Stimulated activated naive B cell treated with anti-CD40 and anti-IgM and Interleukin-4, amounts not matched to agents 10 μg/mL and 1 μg/mL and 100 μg/mL, for 72 hours (primary cell): ENCODE data around the gene TRPC1.
"Not testable (repeated sequence)": the region's sequence is repeated elsewhere in the genome, so short reads cannot be mapped to it uniquely, and the experiment has no call there.

Source experiments
- ATAC-seq, 2 donors: fragments of 150-1000 bp; cut with Tn5 transposase; replicated peaks; 2 replicates each; pipeline ENCODE4 v1.10.0; 2021; ENCODE audit warnings: moderate library complexity in 1 of 2
- DNase-seq: peaks from one replicate; pipeline ENCODE4 v3.0.0; 2021
- H3K27ac Mint-ChIP-seq: one replicate; pipeline ENCODE4 v1.8.0; 2022; ENCODE audit warnings: mild to moderate bottlenecking, mixed read lengths
- H3K27me3 Mint-ChIP-seq, 2 donors: one replicate each; pipeline ENCODE4 v1.8.0; 2022; ENCODE audit warnings: mixed read lengths in 2 of 2
- H3K36me3 Mint-ChIP-seq, 2 donors: one replicate each; pipeline ENCODE4 v1.8.0; 2022; ENCODE audit warnings: mixed read lengths in 2 of 2, mild to moderate bottlenecking in 1 of 2
- H3K4me1 Mint-ChIP-seq, 2 donors: one replicate each; pipeline ENCODE4 v1.8.0; 2022; ENCODE audit warnings: mixed read lengths in 2 of 2, mild to moderate bottlenecking in 1 of 2
- H3K4me3 Mint-ChIP-seq, 2 donors: one replicate each; pipeline ENCODE4 v1.8.0; 2022; ENCODE audit warnings: mild to moderate bottlenecking in 2 of 2, mixed read lengths in 2 of 2, moderate library complexity in 1 of 2
- H3K9me3 Mint-ChIP-seq, 2 donors: one replicate each; pipeline ENCODE4 v1.8.0; 2022; ENCODE audit warnings: mixed read lengths in 2 of 2, mild to moderate bottlenecking in 1 of 2

The TRPC1 gene

GRCh38 chr3:142725357-142725739 is 1.5 kb downstream of the TRPC1 start:
- peaks cover 3 to 8% of the 10 kb centered on the region in 2 donors for H3K9me3 Mint-ChIP-seq
- peaks cover 7 to 8% of the 10 kb centered on the region in 2 donors for H3K4me1 Mint-ChIP-seq
- peaks cover 32 to 33% of the 10 kb centered on the region in 2 donors for H3K27me3 Mint-ChIP-seq
- peak overlapping the region; percentile 29 to 98 for H3K4me3 Mint-ChIP-seq
- no peak overlapping the region for H3K27ac Mint-ChIP-seq
- no peak for DNase-seq
- ATAC-seq, result no peak
- peaks cover 0 to 2% of the 10 kb centered on the region in 2 donors for H3K36me3 Mint-ChIP-seq

GRCh38 chr3:142726017-142726416 is 2.2 kb downstream of the TRPC1 start:
- Mint-ChIP-seq H3K36me3 (peaks cover 0 to 2% of the 10 kb centered on the region in 2 donors), H3K27me3 (peaks cover 26 to 27% of the 10 kb centered on the region in 2 donors), H3K4me1 (peaks cover 7 to 8% of the 10 kb centered on the region in 2 donors), H3K4me3 (no peak overlapping the region), H3K9me3 (peaks cover 3 to 8% of the 10 kb centered on the region in 2 donors), H3K27ac (no peak overlapping the region)
- ATAC-seq (no peak), DNase-seq (no peak)

- H3K27ac Mint-ChIP-seq, result no peak overlapping the region
- H3K27me3 Mint-ChIP-seq, result no peaks in the 10 kb centered on the region
- ATAC-seq (no peak), DNase-seq (no peak)
- H3K4me1 Mint-ChIP-seq, result no peaks in the 10 kb centered on the region
- H3K4me3 Mint-ChIP-seq, result no peak overlapping the region
- H3K36me3 Mint-ChIP-seq, result no peaks in the 10 kb centered on the region
- H3K9me3 Mint-ChIP-seq, result no peaks in the 10 kb centered on the region
These were observed 8.2 kb downstream of the TRPC1 start for GRCh38 chr3:142732066-142732465.

GRCh38 chr3:142734834-142735233 is 11.0 kb downstream of the TRPC1 start:
- H3K4me3 Mint-ChIP-seq, result no peak overlapping the region
- no peak overlapping the region for H3K27ac Mint-ChIP-seq
- H3K9me3 Mint-ChIP-seq, result no peaks in the 10 kb centered on the region
- H3K4me1 Mint-ChIP-seq, result no peaks in the 10 kb centered on the region
- DNase-seq, result no peak
- no peaks in the 10 kb centered on the region for H3K36me3 Mint-ChIP-seq
- H3K27me3 Mint-ChIP-seq, result no peaks in the 10 kb centered on the region
- no peak for ATAC-seq

GRCh38 chr3:142735462-142735861 is 11.6 kb downstream of the TRPC1 start:
- DNase-seq (no peak), ATAC-seq (no peak)
- H3K9me3 Mint-ChIP-seq, result no peaks in the 10 kb centered on the region
- H3K27ac Mint-ChIP-seq, result no peak overlapping the region
- H3K4me1 Mint-ChIP-seq, result no peaks in the 10 kb centered on the region
- no peaks in the 10 kb centered on the region for H3K27me3 Mint-ChIP-seq
- no peaks in the 10 kb centered on the region for H3K36me3 Mint-ChIP-seq
- H3K4me3 Mint-ChIP-seq, result no peak overlapping the region

GRCh38 chr3:142738396-142738795 is 14.6 kb downstream of the TRPC1 start:
- no peaks in the 10 kb centered on the region for H3K27me3 Mint-ChIP-seq
- no peaks in the 10 kb centered on the region for H3K9me3 Mint-ChIP-seq
- H3K4me3 Mint-ChIP-seq, result no peak overlapping the region
- no peaks in the 10 kb centered on the region for H3K4me1 Mint-ChIP-seq
- DNase-seq (no peak), ATAC-seq (no peak)
- no peak overlapping the region for H3K27ac Mint-ChIP-seq
- H3K36me3 Mint-ChIP-seq, result no peaks in the 10 kb centered on the region

GRCh38 chr3:142746646-142747045 is 22.8 kb downstream of the TRPC1 start:
- Mint-ChIP-seq H3K27me3 (no peaks in the 10 kb centered on the region), H3K4me3 (no peak overlapping the region), H3K27ac (no peak overlapping the region), H3K9me3 (no peaks in the 10 kb centered on the region), H3K4me1 (no peaks in the 10 kb centered on the region), H3K36me3 (peaks cover 5 to 14% of the 10 kb centered on the region in 2 donors)
- DNase-seq (no peak), ATAC-seq (no peak)

- H3K9me3 Mint-ChIP-seq, H3K27ac Mint-ChIP-seq, H3K27me3 Mint-ChIP-seq, ATAC-seq, DNase-seq, H3K4me1 Mint-ChIP-seq, H3K4me3 Mint-ChIP-seq: not testable (repeated sequence)
- H3K36me3 Mint-ChIP-seq, result peaks cover 5 to 19% of the 10 kb centered on the region in 2 donors
These were observed 26.7 kb downstream of the TRPC1 start for GRCh38 chr3:142750531-142750930.

GRCh38 chr3:142752605-142753004 is 28.8 kb downstream of the TRPC1 start:
- H3K27me3 Mint-ChIP-seq, ATAC-seq, H3K4me1 Mint-ChIP-seq: not testable (repeated sequence)

GRCh38 chr3:142754494-142754893 is 30.7 kb downstream of the TRPC1 start:
- no peak for DNase-seq
- Mint-ChIP-seq H3K4me3 (no peak overlapping the region), H3K4me1 (no peaks in the 10 kb centered on the region), H3K9me3 (no peaks in the 10 kb centered on the region), H3K27me3 (no peaks in the 10 kb centered on the region), H3K36me3 (peaks cover 5 to 13% of the 10 kb centered on the region in 2 donors), H3K27ac (no peak overlapping the region)
- ATAC-seq, result no peak

More at GRCh38 chr3:142752605-142753004, 28.8 kb downstream of the TRPC1 start:
- H3K9me3 Mint-ChIP-seq, DNase-seq, H3K4me3 Mint-ChIP-seq, H3K27ac Mint-ChIP-seq: not testable (repeated sequence)
- H3K36me3 Mint-ChIP-seq, result peaks cover 5 to 19% of the 10 kb centered on the region in 2 donors

- Mint-ChIP-seq H3K27me3 (no peaks in the 10 kb centered on the region), H3K36me3 (peaks cover 15 to 23% of the 10 kb centered on the region in 2 donors), H3K4me1 (no peaks in the 10 kb centered on the region), H3K9me3 (peaks cover 5 to 17% of the 10 kb centered on the region in 2 donors), H3K27ac (no peak overlapping the region), H3K4me3 (no peak overlapping the region)
- DNase-seq, result no peak
- no peak for ATAC-seq
These were observed 44.5 kb downstream of the TRPC1 start for GRCh38 chr3:142768338-142768737.

- H3K4me3 Mint-ChIP-seq, result no peak overlapping the region
- no peak for DNase-seq
- no peaks in the 10 kb centered on the region for H3K4me1 Mint-ChIP-seq
- no peaks in the 10 kb centered on the region for H3K9me3 Mint-ChIP-seq
- H3K27me3 Mint-ChIP-seq, result no peaks in the 10 kb centered on the region
- no peak overlapping the region for H3K27ac Mint-ChIP-seq
- ATAC-seq, result no peak
- peaks cover 0 to 5% of the 10 kb centered on the region in 2 donors for H3K36me3 Mint-ChIP-seq
These were observed 54.1 kb downstream of the TRPC1 start for GRCh38 chr3:142777927-142778326.

GRCh38 chr3:142778541-142778940 is 54.7 kb downstream of the TRPC1 start:
- Mint-ChIP-seq H3K9me3 (no peaks in the 10 kb centered on the region), H3K27me3 (no peaks in the 10 kb centered on the region), H3K4me1 (no peaks in the 10 kb centered on the region), H3K4me3 (no peak overlapping the region), H3K36me3 (peaks cover 0 to 4% of the 10 kb centered on the region in 2 donors), H3K27ac (no peak overlapping the region)
- no peak for DNase-seq
- no peak for ATAC-seq

- H3K4me3 Mint-ChIP-seq, result no peak overlapping the region
- no peaks in the 10 kb centered on the region for H3K36me3 Mint-ChIP-seq
- no peak overlapping the region for H3K27ac Mint-ChIP-seq
- no peaks in the 10 kb centered on the region for H3K4me1 Mint-ChIP-seq
- no peaks in the 10 kb centered on the region for H3K27me3 Mint-ChIP-seq
- ATAC-seq, result no peak
- DNase-seq, result no peak
- no peaks in the 10 kb centered on the region for H3K9me3 Mint-ChIP-seq
These were observed 55.8 kb downstream of the TRPC1 start for GRCh38 chr3:142779591-142779990.

GRCh38 chr3:142782616-142783015 is 58.8 kb downstream of the TRPC1 start:
- Mint-ChIP-seq H3K4me1 (no peaks in the 10 kb centered on the region), H3K4me3 (no peak overlapping the region), H3K27ac (no peak overlapping the region), H3K9me3 (no peaks in the 10 kb centered on the region), H3K27me3 (no peaks in the 10 kb centered on the region), H3K36me3 (no peaks in the 10 kb centered on the region)
- DNase-seq (no peak), ATAC-seq (no peak)

- H3K4me1 Mint-ChIP-seq, result no peaks in the 10 kb centered on the region
- no peaks in the 10 kb centered on the region for H3K36me3 Mint-ChIP-seq
- H3K9me3 Mint-ChIP-seq, result no peaks in the 10 kb centered on the region
- DNase-seq (no peak), ATAC-seq (no peak)
- no peaks in the 10 kb centered on the region for H3K27me3 Mint-ChIP-seq
- H3K4me3 Mint-ChIP-seq, result no peak overlapping the region
- no peak overlapping the region for H3K27ac Mint-ChIP-seq
These were observed 60.4 kb downstream of the TRPC1 start for GRCh38 chr3:142784228-142784627.
